HepG2 (cell line): ENCODE results near the gene TNFRSF6B. TPM values are rescaled to one million over a fixed set of nuclear protein-coding genes. Genes with fewer than 3 reads are reported as not detected.

Experiments
- ARID5B ChIP-seq: IDR thresholded peaks from 2 replicates; pipeline ENCODE4 v1.4.0; 2020; ENCODE audit warnings: mild to moderate bottlenecking, missing genetic modification reagents
- BRCA1 ChIP-seq: sonication (generic); formaldehyde crosslinking; IDR thresholded peaks from 2 replicates; pipeline ENCODE4 v1.4.0; 2020; ENCODE audit warnings: missing genetic modification reagents
- CREB1 ChIP-seq, 2 experiments: fragments of 450-650 bp in 1 of 2; IDR thresholded peaks; 2 replicates each; pipeline ENCODE4 v1.6.1; 2016 to 2017; ENCODE audit warnings: control low read depth in 1 of 2, mild to moderate bottlenecking in 1 of 2, missing compliant biosample characterization in 1 of 2, missing genetic modification characterization in 1 of 2
- HOXD1 ChIP-seq: sonication (generic); formaldehyde crosslinking; IDR thresholded peaks from 2 replicates; pipeline ENCODE4 v1.5.0; 2020; ENCODE audit warnings: missing genetic modification reagents
- KMT2B ChIP-seq: IDR thresholded peaks from 2 replicates; pipeline ENCODE4 v1.6.1; 2016; ENCODE audit warnings: missing genetic modification reagents, missing compliant biosample characterization
- NKX3-1 ChIP-seq: sonication (generic); formaldehyde crosslinking; IDR thresholded peaks from 2 replicates; pipeline ENCODE4 v1.5.0; 2020; ENCODE audit warnings: missing genetic modification reagents
- NONO ChIP-seq, 2 experiments: fragments of 450-650 bp in 1 of 2; sonication (generic) in 1 of 2; formaldehyde crosslinking in 1 of 2; IDR thresholded peaks in 1 of 2; conservative IDR thresholded peaks in 1 of 2; 2 replicates each; pipeline versions ENCODE4 v1.6.1 to v1.8.0; 2017 to 2022; ENCODE audit warnings: mild to moderate bottlenecking in 1 of 2, missing genetic modification reagents in 1 of 2, moderate library complexity in 1 of 2
- NR1H2 ChIP-seq: sonication (generic); formaldehyde crosslinking; IDR thresholded peaks from 2 replicates; pipeline ENCODE4 v1.8.1; 2022; ENCODE audit warnings: low read depth, missing genetic modification reagents, borderline replicate concordance
- PRPF4 ChIP-seq: fragments of 200-400 bp; formaldehyde crosslinking; IDR thresholded peaks from 2 replicates; pipeline ENCODE4 v1.6.1; 2016; ENCODE audit warnings: low read length, low read depth; ENCODE audit not compliant: poor library complexity, severe bottlenecking
- U2AF1 ChIP-seq: fragments of 200-400 bp; formaldehyde crosslinking; optimal IDR thresholded peaks from 2 replicates; pipeline ENCODE3; 2017; ENCODE audit warnings: mild to moderate bottlenecking, low read depth, low read length
- ZBTB7A ChIP-seq: sonication (generic); formaldehyde crosslinking; IDR thresholded peaks from 2 replicates; pipeline ENCODE4 v1.8.0; 2022; ENCODE audit warnings: mild to moderate bottlenecking, missing genetic modification reagents
- ZMAT3 ChIP-seq: sonication (generic); formaldehyde crosslinking; conservative IDR thresholded peaks from 2 replicates; pipeline ENCODE4 v1.7.0; 2021; ENCODE audit warnings: missing genetic modification reagents
- ZNF382 ChIP-seq: sonication (generic); formaldehyde crosslinking; IDR thresholded peaks from 2 replicates; pipeline ENCODE4 v1.5.0; 2020; ENCODE audit warnings: missing genetic modification reagents, mild to moderate bottlenecking, borderline replicate concordance
- ZNF431 ChIP-seq: sonication (generic); formaldehyde crosslinking; IDR thresholded peaks from 2 replicates; pipeline ENCODE4 v1.9.0; 2022; ENCODE audit warnings: missing genetic modification reagents, low read depth, mild to moderate bottlenecking, borderline replicate concordance
- ZNF678 ChIP-seq: sonication (generic); formaldehyde crosslinking; IDR thresholded peaks from 2 replicates; pipeline ENCODE4 v1.4.0; 2020; ENCODE audit warnings: mild to moderate bottlenecking, missing genetic modification reagents
- ZNF816 ChIP-seq: sonication (generic); formaldehyde crosslinking; IDR thresholded peaks from 2 replicates; pipeline ENCODE4 v1.8.0; 2022; ENCODE audit warnings: missing genetic modification reagents, mild to moderate bottlenecking, borderline replicate concordance
- ZNF850 ChIP-seq: sonication (generic); formaldehyde crosslinking; conservative IDR thresholded peaks from 2 replicates; pipeline ENCODE4 v1.9.0; 2021; ENCODE audit warnings: mild to moderate bottlenecking, missing genetic modification reagents
- ZSCAN29 ChIP-seq: sonication (generic); formaldehyde crosslinking; conservative IDR thresholded peaks from 2 replicates; pipeline ENCODE4 v1.4.0; 2020; ENCODE audit warnings: mild to moderate bottlenecking, missing genetic modification reagents
- polyA plus RNA-seq, 8 experiments: library from polyadenylated mRNA; depleted of rRNA in 3 of 8; stranded (reverse) in 7 of 8; unstranded in 1 of 8; fragments of >200 nt; fragmentation: Illumina TruSeq in 4 of 8; extraction: Trizol in 4 of 8; gene quantifications; 2 replicates each; pipeline versions ENCODE4 v1.2.1 to v1.2.3, GENCODE V29; 2011 to 2016; ENCODE audit warnings: low read depth in 4 of 8, missing spikeins in 1 of 8, mixed read lengths in 1 of 8; ENCODE audit not compliant: insufficient read depth in 1 of 8
- total RNA-seq, 5 experiments: library from RNA; depleted of rRNA; stranded (reverse); fragments of >200 nt; fragmentation: Illumina TruSeq; extraction: Trizol; gene quantifications; 2 replicates each; pipeline ENCODE4 v1.2.3, GENCODE V29; 2016; ENCODE audit warnings: low read depth in 1 of 5
- TF ChIP-seq, protein P1 (sequence below): sonication (generic); formaldehyde crosslinking; IDR thresholded peaks from 2 replicates; pipeline ENCODE4 v1.8.1; 2023; ENCODE audit warnings: mild to moderate bottlenecking, missing genetic modification reagents, borderline replicate concordance
- TF ChIP-seq, protein P2 (sequence below): sonication (generic); formaldehyde crosslinking; IDR thresholded peaks from 2 replicates; pipeline ENCODE4 v1.4.0; 2020; ENCODE audit warnings: mild to moderate bottlenecking, missing genetic modification reagents

TNFRSF6B gene
- total and polyA plus RNA-seq, 2 of the 13 experiments (the other 11 are each of a cell fraction or from before 2014, with no cell fraction given) = 0.24 TPM; not detected in 1

- TF ChIP-seq CREB1 (IDR thresholded peaks at IDR 0.05) (peak; percentile 62), CREB1 (CRISPR knock-in tag; IDR thresholded peaks at IDR 0.05) (no peak), ZNF816 (peak; percentile 92), ZNF850 (CRISPR knock-in tag) (peak; percentile 96), ZBTB7A (CRISPR knock-in tag) (peak; percentile 88), ZNF382 (CRISPR knock-in tag) (no peak), PRPF4 (no peak), KMT2B (CRISPR knock-in tag) (peak; percentile 95), ZNF678 (no peak; the same call in 1 of the 2 replicates), ZSCAN29 (CRISPR knock-in tag) (peak; percentile 70), NONO (IDR thresholded peaks at IDR 0.05) (no peak), NONO (CRISPR knock-in tag; conservative IDR thresholded peaks at IDR 0.05) (peak; percentile 97), ZMAT3 (CRISPR knock-in tag) (peak; percentile 69), ARID5B (CRISPR knock-in tag) (peak; percentile 66), U2AF1 (peak; percentile 97), ZNF431 (CRISPR knock-in tag) (peak; percentile 98), NR1H2 (CRISPR knock-in tag) (peak; percentile 92; the same call in 1 of the 2 replicates), HOXD1 (CRISPR knock-in tag) (peak; percentile 91), NKX3-1 (CRISPR knock-in tag) (peak; percentile 97), BRCA1 (CRISPR knock-in tag) (peak; percentile 91)
- TF ChIP-seq, protein P1, sequence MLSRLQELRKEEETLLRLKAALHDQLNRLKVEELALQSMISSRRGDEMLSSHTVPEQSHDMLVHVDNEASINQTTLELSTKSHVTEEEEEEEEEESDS (CRISPR knock-in tag) = peak; percentile 84; the same call in 1 of the 2 replicates
- TF ChIP-seq, protein P2, sequence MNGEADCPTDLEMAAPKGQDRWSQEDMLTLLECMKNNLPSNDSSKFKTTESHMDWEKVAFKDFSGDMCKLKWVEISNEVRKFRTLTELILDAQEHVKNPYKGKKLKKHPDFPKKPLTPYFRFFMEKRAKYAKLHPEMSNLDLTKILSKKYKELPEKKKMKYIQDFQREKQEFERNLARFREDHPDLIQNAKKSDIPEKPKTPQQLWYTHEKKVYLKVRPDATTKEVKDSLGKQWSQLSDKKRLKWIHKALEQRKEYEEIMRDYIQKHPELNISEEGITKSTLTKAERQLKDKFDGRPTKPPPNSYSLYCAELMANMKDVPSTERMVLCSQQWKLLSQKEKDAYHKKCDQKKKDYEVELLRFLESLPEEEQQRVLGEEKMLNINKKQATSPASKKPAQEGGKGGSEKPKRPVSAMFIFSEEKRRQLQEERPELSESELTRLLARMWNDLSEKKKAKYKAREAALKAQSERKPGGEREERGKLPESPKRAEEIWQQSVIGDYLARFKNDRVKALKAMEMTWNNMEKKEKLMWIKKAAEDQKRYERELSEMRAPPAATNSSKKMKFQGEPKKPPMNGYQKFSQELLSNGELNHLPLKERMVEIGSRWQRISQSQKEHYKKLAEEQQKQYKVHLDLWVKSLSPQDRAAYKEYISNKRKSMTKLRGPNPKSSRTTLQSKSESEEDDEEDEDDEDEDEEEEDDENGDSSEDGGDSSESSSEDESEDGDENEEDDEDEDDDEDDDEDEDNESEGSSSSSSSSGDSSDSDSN = peak; percentile 91
These were observed 38.3 kb upstream of the TNFRSF6B start, which contains the start of gene RTEL1 (continued) for GRCh38 chr20:63657937-63658748.
